Esophagus (tissue), 2 donors: ENCODE measurements around the gene MEGF10. TPM values are rescaled to one million over a fixed set of nuclear protein-coding genes. Genes with fewer than 3 reads are reported as not detected.
"Not testable (repeated sequence)": the region's sequence is repeated elsewhere in the genome, so short reads cannot be mapped to it uniquely, and the experiment has no call there.

ENCODE experiments used
- H3K27ac ChIP-seq, 2 donors: one replicate each; pipeline ENCODE4 v1.5.1; 2013; ENCODE audit warnings: low read depth in 2 of 2, mild to moderate bottlenecking in 2 of 2, inconsistent platforms in 1 of 2, low read length in 1 of 2, moderate library complexity in 1 of 2
- H3K27me3 ChIP-seq, 2 donors: one replicate each; pipeline ENCODE4 v1.6.1; 2013; ENCODE audit warnings: low read length in 2 of 2, control low read depth in 1 of 2, mild to moderate bottlenecking in 1 of 2; ENCODE audit not compliant: insufficient read depth in 2 of 2, control insufficient read depth in 1 of 2
- H3K36me3 ChIP-seq, 2 donors: one replicate each; pipeline ENCODE4 v1.6.1; 2013; ENCODE audit warnings: low read length in 1 of 2; ENCODE audit not compliant: control insufficient read depth in 2 of 2, insufficient read depth in 2 of 2
- H3K4me1 ChIP-seq, 2 donors: one replicate each; pipeline ENCODE4 v1.6.1; 2013; ENCODE audit warnings: low read length in 1 of 2; ENCODE audit not compliant: control insufficient read depth in 2 of 2, insufficient read depth in 2 of 2
- H3K4me3 ChIP-seq, 2 donors: one replicate each; pipeline ENCODE4 v1.5.1; 2013; ENCODE audit warnings: low read length in 2 of 2, mild to moderate bottlenecking in 2 of 2, low read depth in 1 of 2, moderate library complexity in 1 of 2
- H3K9me3 ChIP-seq, 2 donors: one replicate each; pipeline ENCODE4 v1.6.1; 2013; ENCODE audit warnings: mild to moderate bottlenecking in 2 of 2, low read depth in 1 of 2, low read length in 1 of 2, moderate library complexity in 1 of 2; ENCODE audit not compliant: control insufficient read depth in 2 of 2, insufficient read depth in 1 of 2
- WGBS, 2 donors: extraction: QIAGEN DNeasy Blood & Tissue Kit; methylation state at CpG; one replicate each; pipeline ENCODE4 v1.1.7; 2013; 5-methylcytosine and 5-hydroxymethylcytosine counted together
- polyA plus RNA-seq, 2 donors: library from polyadenylated mRNA; stranded (reverse); fragments of 200-250 nt; gene quantifications; one replicate each; pipeline ENCODE4 v1.2.3, GENCODE V29; 2013
- donor health status: healthy with polysubstance abuse.
- donor health status: Bipolar disorder and iron deficiency.

Gene MEGF10
- polyA plus RNA-seq, 2 donors = 0.02 TPM

GRCh38 chr5:127307868-127308267 is 17.3 kb downstream of the MEGF10 start:
- WGBS, 2 donors = 80 to 86% methylated on average over 6 of the region's 6 CpGs
- Histone ChIP-seq H3K27ac (no peak overlapping the region), H3K4me1 (no peaks in the 10 kb centered on the region), H3K36me3 (no peaks in the 10 kb centered on the region), H3K4me3 (no peak overlapping the region), H3K9me3 (no peaks in the 10 kb centered on the region), H3K27me3 (no peaks in the 10 kb centered on the region)

- H3K36me3 ChIP-seq, H3K4me1 ChIP-seq, H3K4me3 ChIP-seq, H3K9me3 ChIP-seq, H3K27ac ChIP-seq, H3K27me3 ChIP-seq: not testable (repeated sequence)
- WGBS, 2 donors = 90 to 93% methylated on average over 5 of the region's 7 CpGs
Observed at GRCh38 chr5:127308325-127308724, 17.7 kb downstream of the MEGF10 start.

GRCh38 chr5:127308945-127309344 is 18.3 kb downstream of the MEGF10 start:
- no peak overlapping the region for H3K27ac ChIP-seq
- H3K4me1 ChIP-seq = no peaks in the 10 kb centered on the region
- H3K9me3 ChIP-seq = no peaks in the 10 kb centered on the region
- WGBS, 2 donors = 76 to 86% methylated on average over 3 of the region's 3 CpGs
- H3K4me3 ChIP-seq = no peak overlapping the region
- H3K27me3 ChIP-seq = no peaks in the 10 kb centered on the region
- H3K36me3 ChIP-seq = no peaks in the 10 kb centered on the region

GRCh38 chr5:127311349-127311748 is 20.8 kb downstream of the MEGF10 start:
- Histone ChIP-seq H3K9me3 (no peaks in the 10 kb centered on the region), H3K27ac (no peak overlapping the region), H3K27me3 (no peaks in the 10 kb centered on the region), H3K4me1 (no peaks in the 10 kb centered on the region), H3K36me3 (no peaks in the 10 kb centered on the region), H3K4me3 (no peak overlapping the region)
- 56 to 59% methylated on average over 2 of the region's 2 CpGs for WGBS, 2 donors

GRCh38 chr5:127311781-127312525 is 21.4 kb downstream of the MEGF10 start:
- Histone ChIP-seq H3K4me3 (no peak overlapping the region), H3K4me1 (no peaks in the 10 kb centered on the region), H3K27ac (no peak overlapping the region), H3K36me3 (no peaks in the 10 kb centered on the region), H3K9me3 (no peaks in the 10 kb centered on the region), H3K27me3 (no peaks in the 10 kb centered on the region)
- WGBS, 2 donors = 65 to 67% methylated on average over 10 of the region's 10 CpGs

GRCh38 chr5:127313379-127313778 is 22.8 kb downstream of the MEGF10 start:
- H3K4me1 ChIP-seq = no peaks in the 10 kb centered on the region
- H3K4me3 ChIP-seq = no peak overlapping the region
- WGBS, 2 donors = 91 to 92% methylated on average over 3 of the region's 3 CpGs
- H3K27ac ChIP-seq = no peak overlapping the region
- H3K9me3 ChIP-seq = no peaks in the 10 kb centered on the region
- no peaks in the 10 kb centered on the region for H3K36me3 ChIP-seq
- H3K27me3 ChIP-seq = no peaks in the 10 kb centered on the region

GRCh38 chr5:127313847-127314473 is 23.4 kb downstream of the MEGF10 start:
- WGBS, 2 donors = 42 to 43% methylated on average over 7 of the region's 7 CpGs
- Histone ChIP-seq H3K9me3 (no peaks in the 10 kb centered on the region), H3K4me3 (no peak overlapping the region), H3K27ac (no peak overlapping the region), H3K36me3 (no peaks in the 10 kb centered on the region), H3K4me1 (no peaks in the 10 kb centered on the region), H3K27me3 (no peaks in the 10 kb centered on the region)

GRCh38 chr5:127316011-127316410 is 25.4 kb downstream of the MEGF10 start:
- no peaks in the 10 kb centered on the region for H3K4me1 ChIP-seq
- no peak overlapping the region for H3K27ac ChIP-seq
- H3K9me3 ChIP-seq = no peaks in the 10 kb centered on the region
- 78 to 97% methylated on average over 1 of the region's 1 CpG for WGBS, 2 donors
- no peaks in the 10 kb centered on the region for H3K27me3 ChIP-seq
- H3K36me3 ChIP-seq = no peaks in the 10 kb centered on the region
- no peak overlapping the region for H3K4me3 ChIP-seq

- not testable (repeated sequence) for H3K4me1 ChIP-seq, H3K4me3 ChIP-seq, H3K36me3 ChIP-seq, H3K27ac ChIP-seq, H3K27me3 ChIP-seq, H3K9me3 ChIP-seq
- WGBS, 2 donors = 94 to 99% methylated on average over 3 of the region's 3 CpGs
Observed at GRCh38 chr5:127317385-127317784, 26.8 kb downstream of the MEGF10 start.
